GM19395 (cell line): ENCODE results near the gene GHR.

Experiments
- ATAC-seq: cut with Tn5 transposase; IDR thresholded peaks from one replicate; pipeline ENCODE4 v1.9.1; 2021; ENCODE audit warnings: mild to moderate bottlenecking, moderate library complexity; ENCODE audit not compliant: unreplicated experiment

The GHR gene

GRCh38 chr5:42461507-42461906, 38.3 kb downstream of the GHR start:
- no peak for ATAC-seq

- no peak for ATAC-seq
Observed at GRCh38 chr5:42462083-42462482, 38.8 kb downstream of the GHR start.

- ATAC-seq, result no peak
Observed at GRCh38 chr5:42467572-42467971, 44.3 kb downstream of the GHR start.

GRCh38 chr5:42467981-42468524, 44.8 kb downstream of the GHR start:
- no peak for ATAC-seq

- peak; percentile 96 for ATAC-seq
Observed at GRCh38 chr5:42483472-42484154, 60.4 kb downstream of the GHR start.

- ATAC-seq, result no peak
Observed at GRCh38 chr5:42487077-42487476, 63.8 kb downstream of the GHR start.

GRCh38 chr5:42487821-42488220, 64.6 kb downstream of the GHR start:
- ATAC-seq, result no peak

- no peak for ATAC-seq
Observed at GRCh38 chr5:42490831-42491230, 67.6 kb downstream of the GHR start.

GRCh38 chr5:42491699-42492098, 68.5 kb downstream of the GHR start:
- no peak for ATAC-seq

- ATAC-seq, result no peak
Observed at GRCh38 chr5:42492974-42493373, 69.7 kb downstream of the GHR start.

GRCh38 chr5:42494414-42494813, 71.2 kb downstream of the GHR start:
- no peak for ATAC-seq

- no peak for ATAC-seq
Observed at GRCh38 chr5:42495914-42496313, 72.7 kb downstream of the GHR start.

- no peak for ATAC-seq
Observed at GRCh38 chr5:42496397-42497156, 73.3 kb downstream of the GHR start.

GRCh38 chr5:42498000-42498399, 74.8 kb downstream of the GHR start:
- ATAC-seq, result no peak

- ATAC-seq, result no peak
Observed at GRCh38 chr5:42499016-42499415, 75.8 kb downstream of the GHR start.

GRCh38 chr5:42500003-42500599, 76.9 kb downstream of the GHR start:
- ATAC-seq, result no peak

- no peak for ATAC-seq
Observed at GRCh38 chr5:42502613-42503470, 79.6 kb downstream of the GHR start.

GRCh38 chr5:42506662-42507061, 83.4 kb downstream of the GHR start:
- ATAC-seq, result no peak

- no peak for ATAC-seq
Observed at GRCh38 chr5:42507451-42508097, 84.3 kb downstream of the GHR start.

GRCh38 chr5:42513246-42513645, 90.0 kb downstream of the GHR start:
- no peak for ATAC-seq
